GM12865 (cell line): ENCODE measurements around the gene NDUFS3.
"Not testable (repeated sequence)": the region's sequence is repeated elsewhere in the genome, so short reads cannot be mapped to it uniquely, and the experiment has no call there.

Experiments
- DNase-seq: peaks from one replicate; pipeline ENCODE4 v3.0.0; 2010; ENCODE audit warnings: low read depth
- H3K4me3 ChIP-seq: 2 replicates; pipeline ENCODE4 v1.5.1; 2011; ENCODE audit warnings: mild to moderate bottlenecking, low read depth, low read length, control low read depth
- TF ChIP-seq, protein P1 (sequence below): IDR thresholded peaks from 2 replicates; pipeline ENCODE4 v1.5.1; 2011; ENCODE audit warnings: low read length, control low read depth, low read depth, inconsistent platforms; ENCODE audit not compliant: insufficient read depth; ENCODE audit errors: missing control alignments

The NDUFS3 gene

DNA sequence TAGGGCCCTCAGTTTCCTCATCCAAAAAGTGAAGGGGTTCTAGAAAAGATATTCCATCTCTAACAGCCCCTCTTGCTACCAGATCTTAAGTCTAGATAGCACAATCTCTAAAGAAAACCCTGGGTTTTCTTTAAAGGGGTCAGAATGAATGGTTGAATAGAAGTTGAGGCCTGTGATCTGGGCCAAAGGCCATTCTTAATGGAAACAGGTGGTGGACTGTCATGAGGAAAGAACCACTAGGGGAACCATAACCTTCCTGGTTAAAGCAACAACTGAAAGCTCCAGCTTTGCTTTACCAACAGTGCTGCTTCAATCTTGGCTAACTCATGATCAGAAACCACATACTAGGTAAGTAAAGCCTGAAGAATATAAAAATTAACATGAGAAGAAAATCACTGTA lies 27.8 kb upstream of the NDUFS3 start:
- TF ChIP-seq, protein P1, sequence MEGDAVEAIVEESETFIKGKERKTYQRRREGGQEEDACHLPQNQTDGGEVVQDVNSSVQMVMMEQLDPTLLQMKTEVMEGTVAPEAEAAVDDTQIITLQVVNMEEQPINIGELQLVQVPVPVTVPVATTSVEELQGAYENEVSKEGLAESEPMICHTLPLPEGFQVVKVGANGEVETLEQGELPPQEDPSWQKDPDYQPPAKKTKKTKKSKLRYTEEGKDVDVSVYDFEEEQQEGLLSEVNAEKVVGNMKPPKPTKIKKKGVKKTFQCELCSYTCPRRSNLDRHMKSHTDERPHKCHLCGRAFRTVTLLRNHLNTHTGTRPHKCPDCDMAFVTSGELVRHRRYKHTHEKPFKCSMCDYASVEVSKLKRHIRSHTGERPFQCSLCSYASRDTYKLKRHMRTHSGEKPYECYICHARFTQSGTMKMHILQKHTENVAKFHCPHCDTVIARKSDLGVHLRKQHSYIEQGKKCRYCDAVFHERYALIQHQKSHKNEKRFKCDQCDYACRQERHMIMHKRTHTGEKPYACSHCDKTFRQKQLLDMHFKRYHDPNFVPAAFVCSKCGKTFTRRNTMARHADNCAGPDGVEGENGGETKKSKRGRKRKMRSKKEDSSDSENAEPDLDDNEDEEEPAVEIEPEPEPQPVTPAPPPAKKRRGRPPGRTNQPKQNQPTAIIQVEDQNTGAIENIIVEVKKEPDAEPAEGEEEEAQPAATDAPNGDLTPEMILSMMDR = peak; percentile 50
- peak overlapping the region; percentile 94 for H3K4me3 ChIP-seq
- peak; percentile 65 for DNase-seq

DNA sequence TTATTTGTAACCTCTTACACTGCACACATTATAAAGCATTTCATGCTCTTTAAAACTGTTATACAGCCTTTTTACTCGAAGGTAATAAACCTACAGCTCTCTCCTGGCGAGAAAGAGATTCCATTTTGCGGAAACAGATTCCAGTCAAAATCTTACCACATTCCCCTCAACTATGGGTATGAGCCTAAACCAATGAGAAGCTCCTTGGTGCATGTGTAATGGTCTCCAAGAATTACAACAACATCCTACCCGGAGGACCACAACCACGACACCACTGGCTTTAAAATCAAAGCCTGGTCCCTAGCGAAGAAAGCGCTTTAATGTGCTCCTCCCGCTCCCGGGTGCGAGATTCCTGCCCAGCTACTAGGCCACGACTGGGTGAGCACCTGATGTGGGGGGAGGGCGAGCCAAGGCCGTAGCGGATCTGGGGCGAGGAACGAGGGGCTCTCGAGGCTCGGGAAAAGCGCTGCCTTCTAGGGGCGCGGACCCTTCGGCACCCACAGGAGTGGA lies 26.8 kb upstream of the NDUFS3 start:
- TF ChIP-seq, protein P1 = no peak
- peak; percentile 32 for DNase-seq
- H3K4me3 ChIP-seq = peak overlapping the region; percentile 94

GRCh38 chr11:47552566-47553405 lies 26.1 kb upstream of the NDUFS3 start, which contains the start of gene CELF1:
Gene CELF1, minus strand, starts transcription at chr11:47553132. Its CDS starts 53,609 bp downstream, at chr11:47499523.
- peak within 1 kb of the TSS; percentile 94 for H3K4me3 ChIP-seq
- TF ChIP-seq, protein P1 = peak; percentile 84
- DNase-seq = peak; percentile 95

GRCh38 chr11:47553406-47553743 lies 25.5 kb upstream of the NDUFS3 start:
- peak overlapping the region; percentile 94 for H3K4me3 ChIP-seq
- DNase-seq = no peak
- TF ChIP-seq, protein P1 = no peak

- DNase-seq, H3K4me3 ChIP-seq: not testable (repeated sequence)
These were observed 21.9 kb upstream of the NDUFS3 start for GRCh38 chr11:47557004-47557403.

DNA sequence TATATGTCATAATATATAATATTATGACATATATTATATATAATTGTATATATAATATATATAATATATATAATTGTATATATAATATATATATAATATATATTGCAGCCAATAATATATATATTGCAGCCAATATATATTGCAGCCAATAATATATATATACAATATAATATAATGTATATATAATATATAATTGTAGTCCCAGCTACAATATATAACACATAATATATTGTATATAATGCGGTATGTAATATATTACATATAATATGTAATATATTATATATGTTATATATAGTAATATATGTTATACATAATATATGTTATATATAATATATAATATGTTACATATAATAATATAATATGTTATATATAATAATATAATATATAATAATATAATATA lies 20.2 kb upstream of the NDUFS3 start:
- no peak overlapping the region for H3K4me3 ChIP-seq
- DNase-seq = no peak
- TF ChIP-seq, protein P1 = no peak

DNA sequence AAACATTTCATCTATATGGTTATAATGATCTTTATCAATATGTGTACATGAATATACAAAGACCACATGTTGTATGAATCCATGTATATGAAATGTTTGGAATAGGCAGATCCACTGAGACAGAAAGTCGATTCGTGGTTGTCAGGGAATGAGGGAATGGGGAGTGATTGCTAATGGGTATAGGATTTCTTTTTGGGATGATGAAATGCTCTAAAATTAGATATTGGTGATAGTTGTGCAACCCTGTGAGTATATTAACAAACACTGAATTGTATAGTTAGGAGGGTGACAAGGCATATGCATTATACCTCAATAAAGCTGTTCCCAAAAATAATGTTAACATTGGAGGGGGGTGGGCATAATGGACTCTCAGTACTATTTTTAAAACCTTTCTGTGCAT lies 18.4 kb upstream of the NDUFS3 start:
- TF ChIP-seq, protein P1 = no peak
- no peak for DNase-seq
- no peak overlapping the region for H3K4me3 ChIP-seq

GRCh38 chr11:47562393-47562792 lies 16.5 kb upstream of the NDUFS3 start:
- not testable (repeated sequence) for DNase-seq, H3K4me3 ChIP-seq

GRCh38 chr11:47564366-47564765 lies 14.5 kb upstream of the NDUFS3 start:
- H3K4me3 ChIP-seq = peak overlapping the region; percentile 75
- not testable (repeated sequence) for DNase-seq
